ENCODE measurements around the gene MYL4. TPM values are rescaled to one million over a fixed set of nuclear protein-coding genes. Genes with fewer than 3 reads are reported as not detected.

Gene MYL4
- total RNA-seq, 4 donors from 2014 or later = not detected

DNA sequence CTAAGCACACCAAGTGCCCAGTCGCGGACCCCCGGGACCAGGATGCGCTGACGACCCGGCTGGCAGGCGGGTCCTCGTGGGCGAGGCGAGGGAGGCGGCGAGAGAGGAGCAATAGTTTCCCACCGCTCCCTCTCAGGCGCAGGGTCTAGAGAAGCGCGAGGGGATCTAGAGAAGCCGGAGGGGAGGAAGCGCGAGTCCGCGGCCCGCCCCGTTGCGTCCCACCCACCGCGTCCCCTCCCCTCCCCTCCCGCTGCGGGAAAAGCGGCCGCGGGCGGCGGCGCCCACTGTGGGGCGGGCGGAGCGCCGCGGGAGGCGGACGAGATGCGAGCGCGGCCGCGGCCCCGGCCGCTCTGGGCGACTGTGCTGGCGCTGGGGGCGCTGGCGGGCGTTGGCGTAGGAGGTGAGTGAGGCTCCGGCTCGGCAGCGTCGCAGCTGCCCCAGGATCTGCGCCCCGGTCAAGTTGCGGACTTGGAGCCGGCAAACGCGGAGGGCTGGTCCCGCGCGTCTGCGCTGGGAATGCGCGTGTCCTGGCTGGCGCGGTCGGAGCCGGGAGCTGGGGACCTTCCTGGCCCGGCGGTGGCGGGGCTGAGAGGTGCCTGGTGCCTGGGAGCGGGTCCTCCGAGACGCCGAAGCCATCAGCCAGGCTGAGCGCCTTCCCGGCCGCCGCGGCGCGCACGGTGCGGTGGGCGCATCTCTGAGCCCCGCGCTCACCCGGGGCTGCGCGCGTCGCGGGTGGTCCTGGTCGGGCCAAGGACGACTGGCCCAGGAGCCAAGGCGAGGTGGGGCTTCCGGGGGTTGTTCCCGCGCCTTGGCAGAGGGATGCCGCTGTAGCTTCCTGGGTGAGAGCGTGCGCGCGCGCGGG is 44.6 kb downstream of the MYL4 start, which contains the start of gene ITGB3:
TSS of gene ITGB3 (plus strand) at position 287 of the 862 bp plus-strand sequence. CDS start at position 322, 35 bp downstream.
- no peak for DNase-seq
- Histone ChIP-seq H3K36me3 (no peaks in the 10 kb centered on the region), H3K9me3 (no peaks in the 10 kb centered on the region), H3K27me3 (peaks cover 0 to 66% (median 0%) of the 10 kb centered on the region in 4 donors), H3K27ac (peak within 1 kb of the TSS; percentile 65 to 86 (median 79)), H3K4me1 (peaks cover 0 to 51% (median 9%) of the 10 kb centered on the region in 3 donors), H3K4me3 (peak within 1 kb of the TSS; percentile 47 to 75 (median 59))
- TF ChIP-seq, protein P1, sequence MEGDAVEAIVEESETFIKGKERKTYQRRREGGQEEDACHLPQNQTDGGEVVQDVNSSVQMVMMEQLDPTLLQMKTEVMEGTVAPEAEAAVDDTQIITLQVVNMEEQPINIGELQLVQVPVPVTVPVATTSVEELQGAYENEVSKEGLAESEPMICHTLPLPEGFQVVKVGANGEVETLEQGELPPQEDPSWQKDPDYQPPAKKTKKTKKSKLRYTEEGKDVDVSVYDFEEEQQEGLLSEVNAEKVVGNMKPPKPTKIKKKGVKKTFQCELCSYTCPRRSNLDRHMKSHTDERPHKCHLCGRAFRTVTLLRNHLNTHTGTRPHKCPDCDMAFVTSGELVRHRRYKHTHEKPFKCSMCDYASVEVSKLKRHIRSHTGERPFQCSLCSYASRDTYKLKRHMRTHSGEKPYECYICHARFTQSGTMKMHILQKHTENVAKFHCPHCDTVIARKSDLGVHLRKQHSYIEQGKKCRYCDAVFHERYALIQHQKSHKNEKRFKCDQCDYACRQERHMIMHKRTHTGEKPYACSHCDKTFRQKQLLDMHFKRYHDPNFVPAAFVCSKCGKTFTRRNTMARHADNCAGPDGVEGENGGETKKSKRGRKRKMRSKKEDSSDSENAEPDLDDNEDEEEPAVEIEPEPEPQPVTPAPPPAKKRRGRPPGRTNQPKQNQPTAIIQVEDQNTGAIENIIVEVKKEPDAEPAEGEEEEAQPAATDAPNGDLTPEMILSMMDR (IDR thresholded peaks at IDR 0.05) = peak in 3 of 6 experiments; percentile 17 to 43 (median 30)
- peak in 2 of 4 donors; percentile 40 to 65 for TF ChIP-seq POLR2A (IDR thresholded peaks at IDR 0.05)
- intact Hi-C loops (cut with DNase I) = no loop called here
- WGBS, 2 donors = 0 to 3% methylated on average over 12 to 28 of the region's 112 CpGs

DNA sequence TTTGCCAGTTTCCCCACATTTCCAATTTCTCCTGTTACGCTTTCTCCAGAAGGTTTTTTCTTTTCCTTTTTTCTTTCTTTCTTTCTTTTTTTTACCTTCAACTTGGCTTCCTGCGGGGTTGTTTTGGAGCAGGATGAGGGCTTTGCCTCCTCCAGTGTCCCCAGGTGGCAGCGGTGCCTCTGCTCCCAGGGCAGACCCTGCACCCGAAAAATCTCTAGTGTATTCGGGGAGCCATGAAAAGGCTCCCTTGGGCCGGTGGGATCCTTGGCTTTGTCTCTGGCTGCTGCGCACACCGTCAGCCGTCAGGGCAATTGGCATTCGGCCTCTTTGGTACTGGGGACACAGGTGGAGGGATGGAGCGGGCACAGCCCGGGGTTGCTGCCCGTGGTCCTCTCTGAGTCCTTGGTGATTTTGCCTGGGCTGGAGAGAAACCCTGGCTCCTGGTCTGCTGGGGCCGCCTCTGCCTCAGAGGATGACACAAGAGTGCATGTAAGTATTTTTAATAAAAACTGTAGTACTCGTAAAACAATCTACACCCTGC is 45.3 kb downstream of the MYL4 start:
- peak overlapping the region in 2 of 4 donors; percentile 72 to 86 for H3K27ac ChIP-seq
- intact Hi-C loops (cut with DNase I) = no loop called here
- H3K9me3 ChIP-seq = no peaks in the 10 kb centered on the region
- no peaks in the 10 kb centered on the region for H3K36me3 ChIP-seq
- H3K4me3 ChIP-seq = peak overlapping the region; percentile 47 to 75 (median 59)
- peaks cover 0 to 68% (median 0%) of the 10 kb centered on the region in 4 donors for H3K27me3 ChIP-seq
- TF ChIP-seq POLR2A (IDR thresholded peaks at IDR 0.05) = no peak
- TF ChIP-seq, protein P1 (IDR thresholded peaks at IDR 0.05) = no peak
- DNase-seq = no peak
- WGBS, 2 donors = 9 to 18% methylated on average over 10 to 11 of the region's 15 CpGs
- H3K4me1 ChIP-seq = peaks cover 0 to 51% (median 9%) of the 10 kb centered on the region in 3 donors

DNA sequence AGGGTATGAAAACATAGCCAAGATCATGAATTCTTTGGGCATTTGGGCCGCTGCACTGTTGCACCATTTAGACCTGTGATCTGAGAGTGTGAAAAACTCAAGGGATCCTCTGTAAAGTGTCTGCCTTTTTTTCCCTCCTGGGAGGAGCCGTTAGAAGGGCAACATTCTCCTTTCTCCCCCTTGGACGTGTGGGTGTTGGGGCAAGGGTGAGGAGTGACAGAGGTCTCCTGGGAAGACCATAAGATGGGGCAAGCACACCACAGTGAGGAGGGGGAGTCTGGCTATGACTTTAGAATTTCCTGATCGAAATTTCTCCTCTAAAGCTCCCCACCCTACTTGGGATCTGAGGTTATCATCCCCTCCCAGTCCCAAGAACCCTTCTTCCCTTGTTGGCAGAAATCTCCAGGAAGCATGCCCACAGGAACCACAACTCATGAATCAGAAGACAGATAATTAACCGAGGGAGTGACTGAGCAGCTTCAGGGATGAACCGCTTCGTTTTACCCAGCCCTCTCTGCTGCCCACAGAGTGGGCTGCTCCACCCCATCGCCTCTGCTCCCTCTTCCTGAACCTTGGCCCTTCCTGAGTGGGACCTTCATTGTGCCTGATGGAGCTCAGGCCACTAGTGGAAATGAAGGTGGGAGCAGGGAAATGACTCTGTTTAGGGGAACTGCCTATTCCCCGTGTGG is 48.6 kb downstream of the MYL4 start:
- TF ChIP-seq POLR2A (IDR thresholded peaks at IDR 0.05) = no peak
- TF ChIP-seq, protein P1 (IDR thresholded peaks at IDR 0.05) = no peak
- no peak for DNase-seq

DNA sequence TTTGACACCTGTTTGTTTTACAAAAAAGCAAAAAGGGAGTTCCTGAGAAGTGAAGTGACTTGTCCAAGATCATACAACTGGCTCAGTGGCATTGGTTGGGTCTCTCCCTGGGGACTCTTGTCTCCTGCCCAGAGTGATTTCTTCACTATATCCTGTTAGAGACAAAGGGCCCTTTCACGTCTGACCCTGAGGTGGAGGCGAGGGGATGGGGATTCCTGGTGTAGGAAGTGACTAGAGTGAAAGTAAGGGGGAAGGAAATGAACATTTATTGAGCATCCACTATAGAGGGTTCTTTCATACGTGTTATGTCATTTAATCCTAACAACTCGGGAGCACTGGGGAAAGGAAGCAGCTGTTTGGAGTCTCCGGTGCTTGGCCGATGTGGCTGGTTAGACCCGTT is 53.4 kb downstream of the MYL4 start:
- no peaks in the 10 kb centered on the region for H3K36me3 ChIP-seq
- peaks cover 0 to 19% (median 0%) of the 10 kb centered on the region in 4 donors for H3K27me3 ChIP-seq
- H3K9me3 ChIP-seq = no peaks in the 10 kb centered on the region
- WGBS, 2 donors = 71 to 72% methylated on average over 7 of the region's 7 CpGs
- H3K27ac ChIP-seq = no peak overlapping the region
- TF ChIP-seq, protein P1 (IDR thresholded peaks at IDR 0.05) = no peak
- no peak for TF ChIP-seq POLR2A (IDR thresholded peaks at IDR 0.05)
- peaks cover 0 to 20% (median 16%) of the 10 kb centered on the region in 3 donors for H3K4me1 ChIP-seq
- no peak overlapping the region for H3K4me3 ChIP-seq
- no peak for DNase-seq
- intact Hi-C loops (cut with DNase I) = no loop called here

More for the DNA sequence above, 48.6 kb downstream of the MYL4 start:
- Histone ChIP-seq H3K9me3 (no peaks in the 10 kb centered on the region), H3K4me3 (no peak overlapping the region), H3K4me1 (peaks cover 0 to 51% (median 9%) of the 10 kb centered on the region in 3 donors), H3K27me3 (peaks cover 0 to 67% (median 0%) of the 10 kb centered on the region in 4 donors), H3K27ac (peak overlapping the region in 3 of 4 donors; percentile 13 to 60 (median 53)), H3K36me3 (no peaks in the 10 kb centered on the region)
- 29 to 35% methylated on average over 6 to 8 of the region's 9 CpGs for WGBS, 2 donors
- intact Hi-C loops (cut with DNase I) = no loop called here

All from esophagus squamous epithelium (tissue), 5 donors.